NT2/D1 (cell line): ENCODE data around the gene SLC6A9.

ENCODE experiments used
- YY1 ChIP-seq: IDR thresholded peaks from 2 replicates; pipeline ENCODE4 v1.6.1; 2011; ENCODE audit not compliant: insufficient read length, insufficient read depth
- ZNF274 ChIP-seq: IDR thresholded peaks from 2 replicates; pipeline ENCODE4 v1.6.1; 2011; ENCODE audit warnings: mild to moderate bottlenecking, low read depth, low read length

- TF ChIP-seq YY1 = no peak
- no peak for TF ChIP-seq ZNF274
Observed at GRCh38 chr1:43997295-43997999, 33.8 kb downstream of the SLC6A9 start.
